Measurements from ENCODE around the gene TAC4. TPM values are rescaled to one million over a fixed set of nuclear protein-coding genes. Genes with fewer than 3 reads are reported as not detected.

The TAC4 gene, protein sequence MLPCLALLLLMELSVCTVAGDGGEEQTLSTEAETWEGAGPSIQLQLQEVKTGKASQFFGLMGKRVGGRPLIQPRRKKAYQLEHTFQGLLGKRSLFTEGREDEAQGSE
- not detected for total RNA-seq
- long read RNA-seq, partial matches to known transcripts, result 0 of 2 reads
- long read RNA-seq, other reads (novel, unspliced or antisense), result 2 of 2 reads

DNA sequence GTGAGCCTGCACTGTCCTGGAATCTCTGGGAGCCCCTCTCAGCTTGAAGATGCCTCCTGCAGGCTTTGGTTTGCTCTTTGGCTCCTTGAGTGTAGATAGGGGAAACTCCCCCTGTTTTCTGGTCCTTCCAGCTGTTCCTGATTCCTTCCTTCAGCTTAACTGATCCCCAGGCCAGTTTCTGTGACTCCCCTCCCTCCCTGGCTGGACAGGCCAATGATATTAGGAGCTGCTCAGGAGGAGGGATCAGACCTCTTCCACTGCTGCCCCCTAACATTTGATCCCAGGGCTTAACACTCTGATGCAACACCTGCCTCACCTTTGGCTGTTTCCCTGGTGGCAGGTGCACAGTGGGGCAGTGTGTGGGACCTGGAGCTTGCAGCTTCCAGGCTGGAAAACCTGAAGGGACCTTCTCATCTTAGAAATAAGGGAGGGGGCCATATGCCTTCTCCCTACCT, at the start of gene TAC4:
Gene TAC4 (minus strand): TSS at position 51 of the 455 bp plus-strand sequence. CDS start 52 bp downstream, outside the sequence.
- H3K27ac ChIP-seq, result no peak within 1 kb of the TSS
- no peak within 1 kb of the TSS for H3K4me3 ChIP-seq
- H3K36me3 ChIP-seq, result no peaks in the 10 kb centered on the region
- intact Hi-C loops (cut with DNase I), result loop anchor here (10.0 kb wide), 2 partner anchors 153 to 273 kb away; partner anchors contain the start of gene NXPH3
- ATAC-seq (no peak), DNase-seq (peak; percentile 29)
- no peaks in the 10 kb centered on the region for H3K9me3 ChIP-seq
- no peaks in the 10 kb centered on the region for H3K27me3 ChIP-seq
- TF ChIP-seq CTCF (IDR thresholded peaks at IDR 0.05), result no peak
- H3K4me1 ChIP-seq, result peaks cover 27% of the 10 kb centered on the region

GRCh38 chr17:49896860-49897259, 49.0 kb upstream of the TAC4 start:
- Histone ChIP-seq H3K4me1 (no peaks in the 10 kb centered on the region), H3K4me3 (no peak overlapping the region), H3K27me3 (peaks cover 14% of the 10 kb centered on the region), H3K36me3 (no peaks in the 10 kb centered on the region), H3K9me3 (no peaks in the 10 kb centered on the region), H3K27ac (no peak overlapping the region)
- ATAC-seq (no peak), DNase-seq (no peak)
- TF ChIP-seq CTCF (IDR thresholded peaks at IDR 0.05), result no peak
- intact Hi-C loops (cut with DNase I), result no loop called here

DNA sequence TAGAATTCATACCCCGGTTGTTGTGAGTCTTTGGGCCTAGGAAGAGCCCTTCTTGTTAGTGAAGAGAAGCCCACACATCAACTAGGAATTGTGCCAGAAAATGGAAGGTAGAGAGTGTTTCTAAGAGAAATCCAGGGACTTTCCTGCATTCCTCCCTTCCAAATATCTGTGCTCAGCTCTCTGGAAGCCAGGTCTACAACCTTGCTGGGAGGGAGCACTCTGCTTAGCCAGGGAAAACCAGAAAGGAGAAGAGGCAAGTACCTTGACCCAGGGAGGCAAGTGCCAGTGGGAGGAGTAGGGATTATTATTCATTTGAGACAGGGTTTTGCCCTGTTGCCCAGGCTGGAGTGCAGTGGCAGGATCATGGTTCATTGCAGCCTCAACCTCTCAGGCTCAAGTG, 48.4 kb upstream of the TAC4 start:
- Histone ChIP-seq H3K9me3 (no peaks in the 10 kb centered on the region), H3K36me3 (no peaks in the 10 kb centered on the region), H3K27me3 (peaks cover 15% of the 10 kb centered on the region), H3K4me3 (no peak overlapping the region), H3K27ac (no peak overlapping the region), H3K4me1 (peaks cover 1% of the 10 kb centered on the region)
- no peak for TF ChIP-seq CTCF (IDR thresholded peaks at IDR 0.05)
- intact Hi-C loops (cut with DNase I), result no loop called here
- no peak for DNase-seq
- ATAC-seq, result no peak

- peaks cover 5% of the 10 kb centered on the region for H3K4me1 ChIP-seq
- ATAC-seq, result no peak
- TF ChIP-seq CTCF (IDR thresholded peaks at IDR 0.05), result no peak
- no peak overlapping the region for H3K4me3 ChIP-seq
- no peaks in the 10 kb centered on the region for H3K9me3 ChIP-seq
- DNase-seq, result no peak
- H3K36me3 ChIP-seq, result no peaks in the 10 kb centered on the region
- H3K27me3 ChIP-seq, result peaks cover 19% of the 10 kb centered on the region
- no peak overlapping the region for H3K27ac ChIP-seq
- intact Hi-C loops (cut with DNase I), result no loop called here
Observed at GRCh38 chr17:49895812-49896211, 47.9 kb upstream of the TAC4 start.

- H3K4me1 ChIP-seq, result peaks cover 6% of the 10 kb centered on the region
- intact Hi-C loops (cut with DNase I), result no loop called here
- no peaks in the 10 kb centered on the region for H3K36me3 ChIP-seq
- no peak overlapping the region for H3K4me3 ChIP-seq
- ATAC-seq, result peak; percentile 36
- TF ChIP-seq CTCF (IDR thresholded peaks at IDR 0.05), result no peak
- peaks cover 30% of the 10 kb centered on the region for H3K27me3 ChIP-seq
- DNase-seq, result no peak
- no peak overlapping the region for H3K27ac ChIP-seq
- no peaks in the 10 kb centered on the region for H3K9me3 ChIP-seq
Observed at GRCh38 chr17:49894761-49895160, 46.9 kb upstream of the TAC4 start.

All from upper lobe of right lung (tissue), 1 donor.